ENCODE data around the gene PPM1M.

DNA sequence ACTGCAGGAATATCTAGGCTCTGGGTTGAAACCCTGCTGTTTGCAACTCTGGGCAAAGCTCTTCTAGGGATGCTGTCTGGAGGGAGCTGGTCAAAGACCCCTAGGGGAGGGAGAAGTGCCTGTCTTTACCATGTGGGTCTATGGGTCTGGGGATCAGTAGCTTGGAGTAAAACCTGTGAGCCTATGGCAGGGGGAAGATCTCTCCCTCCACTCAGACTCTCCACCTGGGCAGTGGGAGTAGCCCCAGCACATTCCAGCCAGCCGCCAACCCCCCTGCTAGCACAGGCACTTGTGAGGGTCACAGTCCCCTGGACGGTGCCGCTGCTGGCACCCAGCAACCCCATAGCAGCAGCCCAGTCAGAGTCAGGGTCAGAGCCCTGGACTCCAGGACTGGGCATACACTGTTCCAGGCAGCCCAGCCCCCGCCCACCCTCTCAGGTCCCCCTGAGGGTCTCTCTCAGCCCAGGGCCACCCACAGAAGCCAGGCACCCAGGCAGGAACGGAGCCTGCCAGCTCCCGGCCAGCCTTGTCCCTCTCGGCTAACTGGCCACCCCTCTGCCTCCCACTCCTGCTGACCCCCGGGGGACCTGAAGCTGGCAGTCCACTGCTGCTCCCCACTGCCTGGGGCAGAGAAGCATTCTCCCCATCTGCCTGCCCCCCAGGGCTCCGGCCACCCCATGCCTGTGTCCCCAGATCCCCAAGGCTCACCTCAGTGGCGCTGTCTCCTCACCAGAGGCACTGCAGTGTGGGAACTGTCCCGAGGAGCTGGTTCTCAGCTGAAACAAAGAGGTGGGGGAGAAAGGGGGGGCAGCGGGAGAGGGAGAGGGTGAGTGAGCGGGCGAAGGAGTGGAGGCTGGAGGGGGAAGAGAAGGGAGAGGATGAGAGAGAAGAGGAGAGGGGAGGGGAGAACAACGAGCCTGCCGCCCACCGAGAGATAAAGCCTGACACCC is 52.9 kb downstream of the PPM1M start:
- TF ChIP-seq, protein P1, sequence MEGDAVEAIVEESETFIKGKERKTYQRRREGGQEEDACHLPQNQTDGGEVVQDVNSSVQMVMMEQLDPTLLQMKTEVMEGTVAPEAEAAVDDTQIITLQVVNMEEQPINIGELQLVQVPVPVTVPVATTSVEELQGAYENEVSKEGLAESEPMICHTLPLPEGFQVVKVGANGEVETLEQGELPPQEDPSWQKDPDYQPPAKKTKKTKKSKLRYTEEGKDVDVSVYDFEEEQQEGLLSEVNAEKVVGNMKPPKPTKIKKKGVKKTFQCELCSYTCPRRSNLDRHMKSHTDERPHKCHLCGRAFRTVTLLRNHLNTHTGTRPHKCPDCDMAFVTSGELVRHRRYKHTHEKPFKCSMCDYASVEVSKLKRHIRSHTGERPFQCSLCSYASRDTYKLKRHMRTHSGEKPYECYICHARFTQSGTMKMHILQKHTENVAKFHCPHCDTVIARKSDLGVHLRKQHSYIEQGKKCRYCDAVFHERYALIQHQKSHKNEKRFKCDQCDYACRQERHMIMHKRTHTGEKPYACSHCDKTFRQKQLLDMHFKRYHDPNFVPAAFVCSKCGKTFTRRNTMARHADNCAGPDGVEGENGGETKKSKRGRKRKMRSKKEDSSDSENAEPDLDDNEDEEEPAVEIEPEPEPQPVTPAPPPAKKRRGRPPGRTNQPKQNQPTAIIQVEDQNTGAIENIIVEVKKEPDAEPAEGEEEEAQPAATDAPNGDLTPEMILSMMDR (IDR thresholded peaks at IDR 0.05; ENCODE audit: poor library complexity), result no peak
- no peak for TF ChIP-seq EZH2phosphoT487 (IDR thresholded peaks at IDR 0.05; ENCODE audit: low read depth, severe bottlenecking, unreplicated experiment)
